ENCODE data around the gene CFAP206. TPM values are rescaled to one million over a fixed set of nuclear protein-coding genes. Genes with fewer than 3 reads are reported as not detected.

Gene CFAP206
- total RNA-seq, 1 experiment from 2014 or later, result 2.9 TPM

DNA sequence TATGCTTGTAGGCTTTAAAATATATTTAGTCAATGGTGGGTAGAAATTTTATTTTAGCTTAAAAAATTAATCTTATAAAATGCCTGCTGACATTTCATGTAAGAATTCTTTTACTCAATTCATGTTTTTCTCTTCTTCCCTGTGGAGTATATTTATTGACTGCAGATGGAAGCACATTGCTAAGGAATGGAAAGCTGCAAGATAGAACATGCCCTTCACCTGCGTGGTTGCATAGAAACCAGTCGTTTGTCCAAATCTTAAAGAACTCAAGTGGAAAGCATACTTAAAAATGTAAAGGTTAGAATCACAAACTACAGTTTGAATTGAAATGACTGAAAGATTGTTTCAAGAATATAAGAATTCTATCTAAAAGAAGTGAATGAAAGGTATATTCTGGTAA lies 32.5 kb upstream of the CFAP206 start:
- no peaks in the 10 kb centered on the region for H4K20me1 ChIP-seq (ENCODE audit: insufficient read depth)
- intact Hi-C loops (cut with micrococcal nuclease; ENCODE audit: unreplicated experiment), result no loop called here
- no peak for DNase-seq
- no peak for TF ChIP-seq EZH2 (IDR thresholded peaks at IDR 0.05; ENCODE audit: low read depth)
- H2AFZ ChIP-seq, result no peak overlapping the region
- no peaks in the 10 kb centered on the region for H3K4me1 ChIP-seq (replicated peaks; ENCODE audit: insufficient read depth)
- H3K4me2 ChIP-seq, result no peak overlapping the region
- no peaks in the 10 kb centered on the region for H3F3A ChIP-seq (ENCODE audit: insufficient read depth, low read depth)
- H3K27me3 ChIP-seq (ENCODE audit: insufficient read depth, low read depth), result no peaks in the 10 kb centered on the region
- no peak overlapping the region for H3K27ac ChIP-seq
- no peaks in the 10 kb centered on the region for H3K36me3 ChIP-seq (ENCODE audit: low read depth)
- ChIA-PET POLR2A (ENCODE audit: unreplicated experiment) (no interaction called here), CTCF (no interaction called here)
- no peaks in the 10 kb centered on the region for H3K9me3 ChIP-seq (ENCODE audit: insufficient read depth, low read depth)
- no TSS peak for BruUV-seq (replicated peaks)
- H3K9me2 ChIP-seq (ENCODE audit: insufficient read depth), result no peaks in the 10 kb centered on the region
- H3K79me2 ChIP-seq (ENCODE audit: low read depth), result no peaks in the 10 kb centered on the region
- no peak overlapping the region for H3K4me3 ChIP-seq

DNA sequence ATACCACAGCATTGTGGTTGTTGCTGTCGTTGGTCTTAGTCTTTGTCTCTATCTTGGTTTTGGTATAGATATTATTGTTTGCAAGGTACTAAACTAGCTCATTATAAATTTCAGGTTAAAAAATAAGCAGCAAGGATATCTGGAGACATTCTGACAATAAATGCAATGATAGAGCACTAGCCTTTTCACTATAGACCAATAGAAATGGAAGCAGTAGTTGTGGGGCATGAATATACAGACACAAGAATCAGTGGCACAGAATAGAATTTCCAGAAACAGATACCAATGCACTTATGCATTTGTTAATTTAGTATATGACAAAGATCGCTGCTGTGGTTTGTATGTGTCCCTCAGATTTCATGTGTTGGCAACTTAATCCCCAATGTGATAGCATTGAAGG lies 31.1 kb upstream of the CFAP206 start:
- H3K9me3 ChIP-seq (ENCODE audit: insufficient read depth, low read depth), result no peaks in the 10 kb centered on the region
- no peak overlapping the region for H3K4me2 ChIP-seq
- H3K9me2 ChIP-seq (ENCODE audit: insufficient read depth), result no peaks in the 10 kb centered on the region
- H2AFZ ChIP-seq, result no peak overlapping the region
- TF ChIP-seq, protein P1, sequence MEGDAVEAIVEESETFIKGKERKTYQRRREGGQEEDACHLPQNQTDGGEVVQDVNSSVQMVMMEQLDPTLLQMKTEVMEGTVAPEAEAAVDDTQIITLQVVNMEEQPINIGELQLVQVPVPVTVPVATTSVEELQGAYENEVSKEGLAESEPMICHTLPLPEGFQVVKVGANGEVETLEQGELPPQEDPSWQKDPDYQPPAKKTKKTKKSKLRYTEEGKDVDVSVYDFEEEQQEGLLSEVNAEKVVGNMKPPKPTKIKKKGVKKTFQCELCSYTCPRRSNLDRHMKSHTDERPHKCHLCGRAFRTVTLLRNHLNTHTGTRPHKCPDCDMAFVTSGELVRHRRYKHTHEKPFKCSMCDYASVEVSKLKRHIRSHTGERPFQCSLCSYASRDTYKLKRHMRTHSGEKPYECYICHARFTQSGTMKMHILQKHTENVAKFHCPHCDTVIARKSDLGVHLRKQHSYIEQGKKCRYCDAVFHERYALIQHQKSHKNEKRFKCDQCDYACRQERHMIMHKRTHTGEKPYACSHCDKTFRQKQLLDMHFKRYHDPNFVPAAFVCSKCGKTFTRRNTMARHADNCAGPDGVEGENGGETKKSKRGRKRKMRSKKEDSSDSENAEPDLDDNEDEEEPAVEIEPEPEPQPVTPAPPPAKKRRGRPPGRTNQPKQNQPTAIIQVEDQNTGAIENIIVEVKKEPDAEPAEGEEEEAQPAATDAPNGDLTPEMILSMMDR (conservative IDR thresholded peaks at IDR 0.05), result no peak
- TF ChIP-seq EZH2 (IDR thresholded peaks at IDR 0.05; ENCODE audit: low read depth), result no peak
- CTCF ChIA-PET, result no interaction called here
- no peaks in the 10 kb centered on the region for H3K36me3 ChIP-seq (ENCODE audit: low read depth)
- POLR2A ChIA-PET (ENCODE audit: unreplicated experiment), result no interaction called here
- H3K4me3 ChIP-seq, result no peak overlapping the region
- no peaks in the 10 kb centered on the region for H3K4me1 ChIP-seq (replicated peaks; ENCODE audit: insufficient read depth)
- intact Hi-C loops (cut with micrococcal nuclease; ENCODE audit: unreplicated experiment), result no loop called here
- H3K79me2 ChIP-seq (ENCODE audit: low read depth), result no peaks in the 10 kb centered on the region
- no peak overlapping the region for H3K27ac ChIP-seq
- DNase-seq, result no peak
- H3F3A ChIP-seq (ENCODE audit: insufficient read depth, low read depth), result no peaks in the 10 kb centered on the region
- H3K27me3 ChIP-seq (ENCODE audit: insufficient read depth, low read depth), result no peaks in the 10 kb centered on the region
- no peaks in the 10 kb centered on the region for H4K20me1 ChIP-seq (ENCODE audit: insufficient read depth)
- BruUV-seq (replicated peaks), result no TSS peak

DNA sequence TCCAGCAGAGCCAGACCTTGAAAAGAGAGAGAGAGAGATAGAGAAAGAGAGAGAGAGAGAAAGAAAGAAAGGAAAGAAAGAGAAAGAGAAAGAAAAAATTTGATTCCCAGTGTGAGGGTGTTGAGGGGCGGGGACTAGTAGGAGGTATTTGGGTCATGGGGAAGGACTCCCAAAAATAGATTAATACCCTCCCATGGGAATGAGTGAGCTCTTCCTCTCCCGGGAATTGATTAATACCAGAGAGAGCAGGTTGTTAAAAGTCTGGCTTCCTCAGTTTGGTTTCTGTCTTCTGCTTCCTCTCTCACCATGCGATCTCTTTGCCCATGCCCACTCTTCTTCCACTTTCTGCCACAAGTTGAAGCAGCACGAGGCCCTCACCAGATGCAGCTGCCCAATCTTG lies 28.8 kb upstream of the CFAP206 start:
- no peaks in the 10 kb centered on the region for H3F3A ChIP-seq (ENCODE audit: insufficient read depth, low read depth)
- no peaks in the 10 kb centered on the region for H3K36me3 ChIP-seq (ENCODE audit: low read depth)
- H3K9me3 ChIP-seq (ENCODE audit: insufficient read depth, low read depth), result no peaks in the 10 kb centered on the region
- intact Hi-C loops (cut with micrococcal nuclease; ENCODE audit: unreplicated experiment), result no loop called here
- H3K4me2 ChIP-seq, result no peak overlapping the region
- no peaks in the 10 kb centered on the region for H3K79me2 ChIP-seq (ENCODE audit: low read depth)
- no peak overlapping the region for H3K27ac ChIP-seq
- no peak overlapping the region for H3K4me3 ChIP-seq
- no peaks in the 10 kb centered on the region for H3K27me3 ChIP-seq (ENCODE audit: insufficient read depth, low read depth)
- no peak for DNase-seq
- POLR2A ChIA-PET (ENCODE audit: unreplicated experiment), result no interaction called here
- no peak overlapping the region for H2AFZ ChIP-seq
- no TSS peak for BruUV-seq (replicated peaks)
- no peaks in the 10 kb centered on the region for H3K4me1 ChIP-seq (replicated peaks; ENCODE audit: insufficient read depth)
- no peaks in the 10 kb centered on the region for H3K9me2 ChIP-seq (ENCODE audit: insufficient read depth)
- CTCF ChIA-PET, result no interaction called here
- TF ChIP-seq, protein P1 (conservative IDR thresholded peaks at IDR 0.05), result no peak
- no peak for TF ChIP-seq EZH2 (IDR thresholded peaks at IDR 0.05; ENCODE audit: low read depth)
- no peaks in the 10 kb centered on the region for H4K20me1 ChIP-seq (ENCODE audit: insufficient read depth)

DNA sequence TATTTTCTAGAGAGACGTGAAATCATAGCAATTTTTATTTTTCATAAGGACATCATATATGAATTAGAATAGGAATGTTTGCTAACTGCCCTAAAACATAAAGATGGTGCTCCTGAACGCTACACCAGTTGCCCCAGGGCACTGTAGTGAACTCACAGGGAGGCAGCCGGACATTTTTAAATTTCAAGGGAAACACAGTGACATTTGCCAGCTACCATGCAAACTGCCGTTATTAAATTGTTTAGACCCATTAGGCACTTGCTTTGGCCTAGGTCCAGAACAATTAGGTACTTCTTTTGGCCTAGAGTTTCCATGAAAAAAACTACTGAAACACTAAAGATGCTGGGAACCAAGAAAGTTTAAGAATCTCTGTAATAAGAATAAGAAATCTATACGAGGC lies 24.9 kb upstream of the CFAP206 start:
- Histone ChIP-seq H3K9me2 (ENCODE audit: insufficient read depth) (no peaks in the 10 kb centered on the region), H3F3A (ENCODE audit: insufficient read depth, low read depth) (no peaks in the 10 kb centered on the region), H3K27ac (no peak overlapping the region), H3K79me2 (ENCODE audit: low read depth) (no peaks in the 10 kb centered on the region), H4K20me1 (ENCODE audit: insufficient read depth) (no peaks in the 10 kb centered on the region), H3K9me3 (ENCODE audit: insufficient read depth, low read depth) (no peaks in the 10 kb centered on the region), H3K4me3 (no peak overlapping the region), H3K27me3 (ENCODE audit: insufficient read depth, low read depth) (no peaks in the 10 kb centered on the region), H3K4me2 (no peak overlapping the region), H3K36me3 (ENCODE audit: low read depth) (no peaks in the 10 kb centered on the region), H2AFZ (no peak overlapping the region), H3K4me1 (replicated peaks; ENCODE audit: insufficient read depth) (no peaks in the 10 kb centered on the region)
- BruUV-seq (replicated peaks), result no TSS peak
- TF ChIP-seq, protein P1 (conservative IDR thresholded peaks at IDR 0.05), result no peak
- TF ChIP-seq EZH2 (IDR thresholded peaks at IDR 0.05; ENCODE audit: low read depth), result no peak
- DNase-seq, result no peak
- CTCF ChIA-PET, result no interaction called here
- intact Hi-C loops (cut with micrococcal nuclease; ENCODE audit: unreplicated experiment), result no loop called here
- POLR2A ChIA-PET (ENCODE audit: unreplicated experiment), result no interaction called here

All from PC-9 (cell line).